GM12878 (cell line): ENCODE results near the gene KCNK17. TPM values are rescaled to one million over a fixed set of nuclear protein-coding genes. Genes with fewer than 3 reads are reported as not detected.

Experiments used
- ATAC-seq: fragments of 200-7000 bp; cut with Tn5 transposase; 3 replicates; pipeline ENCODE4 v1.9.1; 2020; ENCODE audit warnings: mild to moderate bottlenecking, moderate library complexity
- BruUV-seq: library from RNA; stranded (reverse); fragments of 400-500 nt; replicated peaks from 2 replicates; lab custom pipeline; 2021; lab: Mats Ljungman, UMichigan
- CTCF ChIA-PET: fragments of 300-600 bp; sonication (Branson Sonifier 250); formaldehyde crosslinking; extraction: SDS; loops from one replicate; lab custom pipeline; 2021; ENCODE audit warnings: inconsistent platforms; lab: Yijun Ruan, JAX
- POLR2A ChIA-PET: fragments of 350-600 bp; formaldehyde crosslinking; extraction: SDS; loops from one replicate; lab custom pipeline; 2021; ENCODE audit warnings: inconsistent platforms; lab: Charles Lee
- RAD21 ChIA-PET: fragments of 300-600 bp; sonication (Branson Sonifier 250); formaldehyde crosslinking; loops from one replicate; lab custom pipeline; 2023; ENCODE audit warnings: antibody characterized with exemption; ENCODE audit not compliant: unreplicated experiment; lab: Charles Lee
- SMC1A ChIA-PET: fragments of 300-600 bp; sonication (Branson Sonifier 250); formaldehyde crosslinking; loops from one replicate; lab custom pipeline; 2023; ENCODE audit not compliant: unreplicated experiment, uncharacterized antibody; lab: Charles Lee
- DNase-seq: peaks from one replicate; pipeline ENCODE4 v3.0.0-alpha.2; 2011; ENCODE audit warnings: low read depth, low spot score
- FAIRE-seq: peaks from 3 replicates; lab custom pipeline; 2011; peaks lifted over from hg19 to GRCh38; lab: Jason Lieb, UNC
- H2AFZ ChIP-seq: 2 replicates; pipeline ENCODE4 v1.6.0; 2011; ENCODE audit warnings: low read depth, low read length, control low read depth; ENCODE audit not compliant: control insufficient read depth
- H3K27ac ChIP-seq: 2 replicates; pipeline ENCODE4 v1.5.1; 2011; ENCODE audit warnings: control low read depth; ENCODE audit not compliant: control insufficient read depth, insufficient read depth
- H3K27me3 ChIP-seq, 2 experiments: replicated peaks in 1 of 2; 2 replicates each; pipeline versions ENCODE4 v1.6.0 to v1.6.1; 2011; ENCODE audit warnings: low read length in 1 of 2; ENCODE audit not compliant: control insufficient read depth in 2 of 2, insufficient read depth in 2 of 2
- H3K36me3 ChIP-seq, 2 experiments: 2 replicates each; pipeline ENCODE4 v1.5.1; 2011; ENCODE audit warnings: low read length in 1 of 2; ENCODE audit not compliant: control insufficient read depth in 2 of 2, insufficient read depth in 2 of 2
- H3K4me1 ChIP-seq: 2 replicates; pipeline ENCODE4 v1.6.1; 2011; ENCODE audit warnings: mild to moderate bottlenecking, low read length, moderate library complexity, mixed read lengths; ENCODE audit not compliant: control insufficient read depth, insufficient read depth
- H3K4me2 ChIP-seq: 2 replicates; pipeline ENCODE4 v1.6.0; 2011; ENCODE audit warnings: control low read depth; ENCODE audit not compliant: control insufficient read depth, insufficient read depth
- H3K4me3 ChIP-seq: fragments of 200-600 bp; sonication (generic); 2 replicates; pipeline ENCODE4 v1.5.1; 2016
- H3K79me2 ChIP-seq: 2 replicates; pipeline ENCODE4 v1.6.0; 2011; ENCODE audit warnings: low read length; ENCODE audit not compliant: control insufficient read depth, insufficient read depth
- H3K9ac ChIP-seq: 2 replicates; pipeline ENCODE4 v1.8.0; 2011; ENCODE audit warnings: low read length, control low read depth, mixed read lengths; ENCODE audit not compliant: control insufficient read depth, insufficient read depth
- H3K9me3 ChIP-seq: replicated peaks from 3 replicates; pipeline ENCODE4 v1.5.1; 2011; ENCODE audit warnings: mild to moderate bottlenecking, low read length; ENCODE audit not compliant: control insufficient read depth, insufficient read depth
- H4K20me1 ChIP-seq: 2 replicates; pipeline ENCODE4 v1.6.0; 2011; ENCODE audit not compliant: control insufficient read depth, insufficient read depth
- BRCA1 ChIP-seq: IDR thresholded peaks from 2 replicates; pipeline ENCODE4 v1.6.1; 2011; ENCODE audit warnings: low read depth, low read length, improper control_type of control experiment
- EED ChIP-seq: sonication (generic); IDR thresholded peaks from 2 replicates; pipeline ENCODE4 v1.6.1; 2016; ENCODE audit warnings: antibody characterized with exemption, low read depth
- MEF2B ChIP-seq: fragments of 450-650 bp; IDR thresholded peaks from 2 replicates; pipeline ENCODE4 v1.6.1; 2018; ENCODE audit warnings: mild to moderate bottlenecking, moderate library complexity; ENCODE audit not compliant: partially characterized antibody, poor library complexity, severe bottlenecking
- MXI1 ChIP-seq: fragments of 150-350 bp; IDR thresholded peaks from 2 replicates; pipeline ENCODE4 v1.6.1; 2011; ENCODE audit warnings: low read depth, mild to moderate bottlenecking, inconsistent platforms, low read length, improper control_type of control experiment
- NRF1 ChIP-seq: conservative IDR thresholded peaks from 2 replicates; pipeline ENCODE4 v1.6.1; 2011; ENCODE audit warnings: mild to moderate bottlenecking, low read depth, low read length, improper control_type of control experiment
- RAD21 ChIP-seq: IDR thresholded peaks from 2 replicates; pipeline ENCODE4 v1.6.1; 2011; ENCODE audit warnings: mild to moderate bottlenecking, low read depth, low read length, moderate library complexity; ENCODE audit not compliant: insufficient read depth
- RELB ChIP-seq: fragments of 450-650 bp; IDR thresholded peaks from 2 replicates; pipeline ENCODE4 v1.6.1; 2017; ENCODE audit warnings: low read depth, mild to moderate bottlenecking, moderate library complexity
- SP1 ChIP-seq: IDR thresholded peaks from one replicate; pipeline ENCODE4 v1.6.1; 2011; ENCODE audit warnings: low read depth, low read length
- WGBS: methylation state at CpG from one replicate; pipeline ENCODE4 v1.1.6; 2016; ENCODE audit warnings: low lambda C conversion rate; ENCODE audit not compliant: insufficient replicate concordance, insufficient coverage; ENCODE audit errors: missing lambda C conversion rate; 5-methylcytosine and 5-hydroxymethylcytosine counted together
- in situ Hi-C: fragments of 300-500 bp; cut with MboI; formaldehyde crosslinking; loops from 9 replicates; pipeline ENCODE4 v1.14.3; 2018; ENCODE audit warnings: mixed read lengths
- intact Hi-C: fragments of 100-400 bp; cut with micrococcal nuclease; formaldehyde crosslinking; loops from one replicate; pipeline ENCODE4 v1.14.2; 2022; ENCODE audit not compliant: unreplicated experiment
- polyA plus RNA-seq, 11 experiments: library from polyadenylated mRNA; depleted of rRNA in 4 of 11; unstranded in 6 of 11; stranded (reverse) in 5 of 11; fragments of >200 nt; fragmentation: Nextera tagmentation in 4 of 11; fragmentation: Illumina TruSeq in 1 of 11; extraction: Ambion mirVana in 4 of 11; extraction: Trizol in 1 of 11; gene quantifications; 1 replicate in 1 of 11; 2 replicates in 10 of 11; pipeline versions ENCODE4 v1.2.1 to v1.2.3, GENCODE V29; 2011 to 2016; ENCODE audit warnings: inconsistent platforms in 2 of 11, missing spikeins in 2 of 11, low read depth in 1 of 11
- total RNA-seq, 4 experiments: library from RNA; depleted of rRNA in 3 of 4; stranded (reverse); fragments of >200 nt in 3 of 4; fragmentation: Illumina TruSeq in 1 of 4; extraction: Trizol in 1 of 4; gene quantifications; 2 replicates each; pipeline versions ENCODE4 v1.2.1 to v1.2.3, GENCODE V29; 2013 to 2021
- TF ChIP-seq, protein P1 (sequence below): fragments of 450-650 bp; IDR thresholded peaks from 2 replicates; pipeline ENCODE4 v1.6.1; 2016; ENCODE audit warnings: mild to moderate bottlenecking, moderate library complexity, borderline replicate concordance

KCNK17 gene
- total and polyA plus RNA-seq, 10 of the 15 experiments (the other 5 are each of a cell fraction or from before 2014, with no cell fraction given), result not detected

DNA sequence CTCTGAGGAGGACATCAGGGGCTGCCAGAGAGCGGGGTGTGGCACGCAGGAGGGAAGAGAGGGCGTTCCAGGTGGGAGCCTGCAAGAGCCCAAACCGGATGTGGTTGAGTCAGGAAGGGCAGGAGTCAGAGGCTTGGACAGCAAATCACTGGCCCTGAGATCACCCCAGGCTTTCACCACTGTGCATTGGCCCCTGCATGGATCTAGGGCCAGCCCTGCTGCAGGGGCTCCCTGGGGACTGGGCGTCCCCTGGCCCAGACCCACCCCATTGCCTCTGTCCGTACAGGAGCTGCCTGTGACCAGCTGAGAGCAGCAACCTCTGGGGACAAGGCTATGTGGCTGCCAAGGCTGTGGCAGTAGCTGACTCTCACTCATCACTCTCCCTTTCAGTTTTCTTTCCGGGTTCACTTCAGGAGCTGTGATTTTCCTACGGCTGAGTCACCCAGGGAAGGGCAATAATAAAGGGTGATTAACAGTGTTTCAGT is 33.9 kb downstream of the KCNK17 start (continued):
- TF ChIP-seq RELB, result no peak
- no peak for TF ChIP-seq NRF1
- no peak for TF ChIP-seq SP1

DNA sequence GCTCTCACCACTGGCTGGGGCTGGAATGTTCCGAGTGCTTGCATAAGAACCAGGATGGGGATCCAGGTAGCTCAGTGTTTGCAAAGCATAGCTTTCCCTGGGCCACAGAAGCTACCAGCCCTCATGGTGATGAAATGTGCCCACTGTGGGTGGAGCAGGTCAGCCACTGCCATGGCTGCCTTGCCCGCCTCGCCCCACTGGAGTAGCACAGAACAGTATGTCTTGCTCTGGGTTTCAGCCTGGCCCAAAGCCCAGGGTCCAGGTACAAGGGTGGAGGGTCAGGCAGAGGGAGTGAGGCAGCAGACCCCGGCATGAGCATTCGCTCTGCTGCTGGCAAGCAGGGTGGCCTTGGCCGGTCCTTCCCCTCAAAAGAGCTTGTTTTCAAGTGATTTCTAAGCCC is 34.7 kb downstream of the KCNK17 start:
- Histone ChIP-seq H2AFZ (no peak overlapping the region), H3K36me3 (no peaks in the 10 kb centered on the region), H3K4me2 (no peak overlapping the region), H3K27ac (no peak overlapping the region), H3K27me3 (peaks cover 3 to 10% of the 10 kb centered on the region in 2 experiments; a peak in 3 of 4 replicates), H3K4me1 (0 out of 2 replicates have a peak, but pooled peaks cover 3% of the 10 kb centered on the region), H3K9me3 (no peaks in the 10 kb centered on the region), H4K20me1 (no peaks in the 10 kb centered on the region), H3K79me2 (no peaks in the 10 kb centered on the region), H3K4me3 (no peak overlapping the region), H3K9ac (no peak overlapping the region)
- RAD21 ChIA-PET, result no interaction called here
- TF ChIP-seq RAD21 (no peak), BRCA1 (no peak), EED (no peak), MEF2B (no peak), MXI1 (no peak)
- TF ChIP-seq, protein P1, sequence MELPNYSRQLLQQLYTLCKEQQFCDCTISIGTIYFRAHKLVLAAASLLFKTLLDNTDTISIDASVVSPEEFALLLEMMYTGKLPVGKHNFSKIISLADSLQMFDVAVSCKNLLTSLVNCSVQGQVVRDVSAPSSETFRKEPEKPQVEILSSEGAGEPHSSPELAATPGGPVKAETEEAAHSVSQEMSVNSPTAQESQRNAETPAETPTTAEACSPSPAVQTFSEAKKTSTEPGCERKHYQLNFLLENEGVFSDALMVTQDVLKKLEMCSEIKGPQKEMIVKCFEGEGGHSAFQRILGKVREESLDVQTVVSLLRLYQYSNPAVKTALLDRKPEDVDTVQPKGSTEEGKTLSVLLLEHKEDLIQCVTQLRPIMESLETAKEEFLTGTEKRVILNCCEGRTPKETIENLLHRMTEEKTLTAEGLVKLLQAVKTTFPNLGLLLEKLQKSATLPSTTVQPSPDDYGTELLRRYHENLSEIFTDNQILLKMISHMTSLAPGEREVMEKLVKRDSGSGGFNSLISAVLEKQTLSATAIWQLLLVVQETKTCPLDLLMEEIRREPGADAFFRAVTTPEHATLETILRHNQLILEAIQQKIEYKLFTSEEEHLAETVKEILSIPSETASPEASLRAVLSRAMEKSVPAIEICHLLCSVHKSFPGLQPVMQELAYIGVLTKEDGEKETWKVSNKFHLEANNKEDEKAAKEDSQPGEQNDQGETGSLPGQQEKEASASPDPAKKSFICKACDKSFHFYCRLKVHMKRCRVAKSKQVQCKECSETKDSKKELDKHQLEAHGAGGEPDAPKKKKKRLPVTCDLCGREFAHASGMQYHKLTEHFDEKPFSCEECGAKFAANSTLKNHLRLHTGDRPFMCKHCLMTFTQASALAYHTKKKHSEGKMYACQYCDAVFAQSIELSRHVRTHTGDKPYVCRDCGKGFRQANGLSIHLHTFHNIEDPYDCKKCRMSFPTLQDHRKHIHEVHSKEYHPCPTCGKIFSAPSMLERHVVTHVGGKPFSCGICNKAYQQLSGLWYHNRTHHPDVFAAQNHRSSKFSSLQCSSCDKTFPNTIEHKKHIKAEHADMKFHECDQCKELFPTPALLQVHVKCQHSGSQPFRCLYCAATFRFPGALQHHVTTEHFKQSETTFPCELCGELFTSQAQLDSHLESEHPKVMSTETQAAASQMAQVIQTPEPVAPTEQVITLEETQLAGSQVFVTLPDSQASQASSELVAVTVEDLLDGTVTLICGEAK, result no peak
- intact Hi-C loops, result no loop called here
- SMC1A ChIA-PET, result no interaction called here
- ATAC-seq (no peak), FAIRE-seq (no peak), DNase-seq (no peak)
- POLR2A ChIA-PET, result no interaction called here
- 18% methylated on average over 6 of the region's 6 CpGs for WGBS
- no TSS peak for BruUV-seq
- CTCF ChIA-PET, result no interaction called here
- in situ Hi-C loops, result no loop called here
